NCI-H187 (cell line): ENCODE results near the gene TTC39B.
"Not testable (repeated sequence)": the region's sequence is repeated elsewhere in the genome, so short reads cannot be mapped to it uniquely, and the experiment has no call there.

Experiments
- DNase-seq, 2 experiments: peaks; one replicate each; lab custom pipeline; 2025; lab: John Stamatoyannopoulos, UW

TTC39B gene

DNA sequence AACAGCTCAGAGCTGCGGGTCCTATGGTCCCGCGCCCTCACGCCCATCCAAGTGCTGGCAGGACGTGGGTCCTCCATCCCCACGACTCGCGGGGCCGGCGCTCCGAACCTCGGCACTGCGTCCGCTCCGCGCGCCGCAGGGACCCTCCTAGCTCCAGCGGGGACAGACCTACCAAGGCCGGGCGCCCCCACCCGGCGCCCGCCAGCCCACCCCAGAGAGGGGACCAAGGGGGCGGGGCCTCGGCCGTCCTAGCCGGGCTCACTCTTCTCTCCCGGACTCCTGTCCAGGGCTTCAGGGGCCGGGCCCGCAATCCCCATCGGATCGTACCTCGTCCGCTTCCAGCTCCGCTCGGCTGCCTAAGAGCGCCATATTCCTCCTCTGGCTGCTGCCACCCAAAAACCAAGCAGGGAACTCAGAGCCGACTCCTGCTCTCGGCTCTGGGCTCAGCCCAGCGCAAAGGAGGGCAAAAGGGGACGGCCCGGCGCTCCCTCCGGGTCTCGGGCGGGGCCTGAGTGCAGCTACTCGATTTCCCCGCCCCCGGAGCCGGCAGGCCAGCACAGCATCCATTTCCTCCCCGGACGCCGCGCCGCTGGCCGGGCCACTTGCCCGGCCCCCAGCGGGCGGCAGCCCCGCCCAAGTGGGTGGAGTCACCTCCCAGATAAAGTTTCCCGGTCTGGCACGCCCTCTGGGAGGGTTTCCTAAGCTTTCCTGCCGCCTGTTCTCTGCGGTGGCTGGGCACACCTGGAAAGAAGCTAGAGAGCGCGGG, at the start of gene TTC39B:
Gene TTC39B, minus strand, starts transcription at position 460 of the 766 bp plus-strand sequence. Its CDS starts 91 bp downstream, at position 369.
- peak; percentile 66 to 88 for DNase-seq

DNA sequence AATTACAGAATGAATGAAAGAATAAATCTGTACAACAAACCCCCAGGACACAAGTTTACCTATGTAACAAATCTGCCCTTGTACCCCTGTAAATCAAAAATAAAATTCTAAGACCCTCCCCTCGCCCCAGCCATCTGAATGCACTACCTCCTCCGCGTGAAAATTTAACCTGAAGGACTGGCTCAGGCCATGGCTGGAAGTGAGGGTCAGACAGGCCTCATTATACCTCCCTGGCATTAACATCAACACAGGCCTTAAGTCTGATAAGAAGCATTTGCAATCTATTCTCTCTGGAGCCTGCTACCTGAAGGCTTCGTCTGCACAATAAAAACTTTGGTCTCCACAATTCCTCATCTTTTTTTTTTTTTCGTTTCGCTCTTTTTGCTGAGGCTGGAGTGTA, 48.7 kb upstream of the TTC39B start:
- no peak for DNase-seq

GRCh38 chr9:15354713-15355112, 47.7 kb upstream of the TTC39B start:
- no peak for DNase-seq

DNA sequence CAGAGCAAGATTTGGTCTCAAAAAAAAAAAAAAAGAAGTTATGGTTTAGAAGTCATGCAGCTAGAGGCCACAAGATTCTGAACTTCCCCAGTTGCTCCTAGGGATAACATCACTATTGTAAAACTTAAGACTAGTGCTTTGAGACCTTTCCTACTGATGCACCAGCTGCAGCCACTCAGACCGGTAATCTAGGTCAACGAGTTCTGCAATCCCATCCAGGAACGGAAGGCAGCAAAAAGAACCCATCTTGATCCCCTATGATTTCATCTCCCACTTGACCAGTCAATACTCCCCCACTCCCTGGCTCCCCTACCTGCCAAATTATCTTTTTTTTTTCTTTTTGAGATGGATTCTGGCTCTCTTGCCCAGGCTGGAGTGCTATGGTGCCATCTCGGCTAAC, 46.9 kb upstream of the TTC39B start:
- no peak for DNase-seq

DNA sequence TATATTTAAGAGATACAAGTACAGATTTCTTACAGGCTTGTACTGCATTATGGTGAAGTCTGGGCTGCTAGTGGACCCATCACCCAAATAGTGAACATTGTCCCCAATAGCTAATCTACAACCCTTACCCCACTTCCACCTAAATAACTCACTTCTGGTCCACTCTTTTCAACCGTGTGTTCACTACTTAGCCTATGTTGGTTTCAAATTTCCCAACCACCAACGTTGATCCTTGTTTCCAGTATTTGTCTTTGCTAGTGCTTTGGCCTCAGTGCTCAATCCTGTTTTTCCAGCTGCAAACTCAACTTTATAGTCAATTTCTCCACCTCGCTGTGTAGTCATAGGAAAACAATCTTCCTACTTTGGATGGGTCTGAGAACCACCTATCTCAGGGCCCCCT, 45.3 kb upstream of the TTC39B start:
- no peak for DNase-seq

DNA sequence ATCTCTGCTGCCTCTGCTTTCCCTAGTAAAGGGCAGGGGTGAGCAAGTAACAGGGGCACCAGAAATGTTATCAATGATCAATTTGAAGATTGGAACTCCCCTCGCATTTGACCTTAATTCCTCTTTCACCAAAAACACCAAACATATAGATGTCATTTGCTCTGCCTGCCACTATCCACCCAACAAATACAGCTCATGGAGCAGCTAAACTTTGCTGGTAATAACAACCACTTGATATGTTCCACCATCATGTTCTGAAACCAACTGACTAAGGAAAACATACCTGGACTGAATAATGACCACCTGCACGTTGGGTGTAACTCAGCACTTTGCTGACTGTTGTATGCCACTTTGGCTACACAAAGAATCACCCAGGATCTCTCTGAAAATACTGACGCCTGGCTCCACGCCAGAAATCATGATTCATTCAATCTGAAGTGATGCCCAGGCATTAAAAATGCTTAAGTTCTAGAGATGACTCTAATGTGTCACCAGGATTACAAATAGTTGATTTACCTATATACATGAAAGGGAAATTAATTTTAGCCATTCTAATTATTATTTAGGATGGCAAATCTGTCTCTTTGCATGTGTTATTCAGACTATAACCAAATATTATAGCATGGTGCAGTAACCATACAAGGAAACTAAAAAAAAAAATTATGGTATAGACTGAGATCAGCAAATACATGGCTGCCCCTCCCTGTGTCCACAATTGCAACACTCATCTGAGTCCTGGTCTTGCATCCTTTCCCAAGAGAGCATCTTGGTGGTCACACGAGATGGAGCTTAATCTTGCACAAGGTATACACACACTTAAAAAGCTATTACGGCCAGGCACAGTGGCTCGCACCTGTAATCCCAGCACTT, 43.1 kb upstream of the TTC39B start:
- peak in 1 of 2 experiments; percentile 13 for DNase-seq

DNA sequence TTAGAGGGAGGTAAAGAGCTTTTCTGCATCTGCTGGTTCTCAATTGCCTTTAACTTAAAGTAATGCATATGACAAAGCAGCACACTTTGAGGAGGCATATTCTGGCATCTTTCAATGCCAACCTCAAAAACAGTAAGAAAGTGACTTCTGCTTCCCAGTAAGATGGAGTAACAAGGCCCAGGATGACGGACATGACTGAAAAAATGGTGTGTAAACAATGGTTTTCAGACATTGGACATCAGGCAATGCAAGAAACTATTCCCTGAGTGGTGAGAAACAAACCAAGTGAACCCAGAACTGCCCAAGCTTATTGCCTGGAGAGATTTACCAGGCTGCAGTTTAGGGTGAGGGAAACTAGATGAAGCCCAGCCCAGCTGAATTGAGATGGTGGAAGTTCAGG, 39.8 kb upstream of the TTC39B start:
- DNase-seq, result no peak

DNA sequence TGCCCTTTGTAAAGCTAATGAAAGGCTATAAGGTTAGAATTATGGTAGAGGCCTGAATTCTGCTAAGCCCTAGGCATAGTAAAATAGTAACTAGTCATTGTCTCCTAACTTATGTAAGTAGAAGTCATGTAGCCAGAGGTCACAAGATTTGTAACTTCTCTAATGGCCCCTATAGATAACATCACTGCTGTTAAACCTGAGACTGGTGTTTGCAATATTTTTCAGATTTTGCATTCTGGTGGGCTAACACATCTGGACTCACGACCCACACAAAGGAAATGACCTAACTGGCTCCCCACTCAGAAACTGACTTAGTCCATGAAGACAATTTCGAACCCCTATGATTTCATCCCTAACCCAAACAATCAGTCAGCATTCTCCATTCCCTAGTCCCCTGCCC, 37.2 kb upstream of the TTC39B start:
- no peak for DNase-seq

GRCh38 chr9:15333376-15333881, 26.4 kb upstream of the TTC39B start:
- no peak for DNase-seq

GRCh38 chr9:15332939-15333338, 25.9 kb upstream of the TTC39B start:
- no peak for DNase-seq

DNA sequence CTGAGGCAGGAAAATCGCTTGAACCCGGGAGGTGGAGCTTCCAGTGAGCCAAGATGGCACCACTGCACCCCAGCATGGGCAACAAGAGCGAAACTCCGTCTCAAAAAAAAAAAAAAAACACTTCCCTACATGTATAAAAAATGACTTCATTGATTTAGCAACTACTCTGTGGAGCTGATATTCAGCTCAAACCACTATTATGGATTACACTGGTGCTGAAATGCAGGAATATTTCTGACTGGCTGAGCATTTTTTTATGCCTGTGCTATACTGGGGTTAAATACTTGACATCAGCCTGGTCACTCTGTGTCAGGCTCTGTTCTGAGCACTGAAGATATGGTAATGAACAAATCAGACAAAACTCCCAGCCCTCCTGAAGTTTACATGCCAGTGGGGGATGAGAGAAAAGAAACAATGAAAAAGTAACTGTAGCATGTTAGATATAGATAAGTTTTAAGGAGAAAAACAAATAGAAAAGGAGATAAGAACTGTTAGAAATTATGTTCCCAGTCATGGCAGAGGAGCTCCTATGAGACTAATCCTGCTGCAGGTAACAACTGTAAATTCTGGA, 22.6 kb upstream of the TTC39B start:
- no peak for DNase-seq

GRCh38 chr9:15328946-15329345, 21.9 kb upstream of the TTC39B start:
- DNase-seq, result no peak

GRCh38 chr9:15322695-15323094, 15.7 kb upstream of the TTC39B start:
- DNase-seq, result not testable (repeated sequence)

GRCh38 chr9:15319661-15320060, 12.6 kb upstream of the TTC39B start:
- DNase-seq, result not testable (repeated sequence)

GRCh38 chr9:15317836-15318235, 10.8 kb upstream of the TTC39B start:
- no peak for DNase-seq

GRCh38 chr9:15311607-15312006, 4.6 kb upstream of the TTC39B start:
- no peak for DNase-seq

GRCh38 chr9:15310107-15310850, 3.3 kb upstream of the TTC39B start:
- no peak for DNase-seq

GRCh38 chr9:15308511-15308910, 1.5 kb upstream of the TTC39B start:
- DNase-seq, result no peak

GRCh38 chr9:15307523-15307841, 466 bp upstream of the TTC39B start:
- DNase-seq, result no peak

GRCh38 chr9:15306068-15306756, 804 bp downstream of the TTC39B start:
- peak; percentile 52 to 54 for DNase-seq

DNA sequence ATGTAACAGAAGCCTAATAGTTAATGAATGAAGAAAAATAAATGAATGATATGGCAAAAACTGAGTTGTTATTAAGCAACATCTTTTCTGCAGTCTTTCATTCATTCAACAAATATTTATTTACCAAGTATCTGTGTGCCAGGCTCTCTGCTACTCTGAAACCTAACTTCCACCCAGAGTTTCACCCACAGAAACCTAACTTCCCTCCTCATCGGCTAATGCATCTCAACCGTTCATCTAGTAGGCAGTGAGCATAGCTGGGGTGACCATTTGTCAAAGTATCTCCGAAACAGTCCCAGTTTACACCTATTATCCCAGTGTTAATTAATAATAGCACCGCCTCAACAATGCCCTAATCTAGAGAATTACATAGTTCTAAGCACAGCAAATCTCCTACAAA, 1.5 kb downstream of the TTC39B start:
- no peak for DNase-seq
